ENCODE results near the gene PAPPA2.
"Not testable (repeated sequence)": the region's sequence is repeated elsewhere in the genome, so short reads cannot be mapped to it uniquely, and the experiment has no call there.

Gene PAPPA2

GRCh38 chr1:176612791-176613190 lies 149.8 kb downstream of the PAPPA2 start:
- no peak for DNase-seq

GRCh38 chr1:176617881-176618280 lies 154.9 kb downstream of the PAPPA2 start:
- DNase-seq: no peak

DNA sequence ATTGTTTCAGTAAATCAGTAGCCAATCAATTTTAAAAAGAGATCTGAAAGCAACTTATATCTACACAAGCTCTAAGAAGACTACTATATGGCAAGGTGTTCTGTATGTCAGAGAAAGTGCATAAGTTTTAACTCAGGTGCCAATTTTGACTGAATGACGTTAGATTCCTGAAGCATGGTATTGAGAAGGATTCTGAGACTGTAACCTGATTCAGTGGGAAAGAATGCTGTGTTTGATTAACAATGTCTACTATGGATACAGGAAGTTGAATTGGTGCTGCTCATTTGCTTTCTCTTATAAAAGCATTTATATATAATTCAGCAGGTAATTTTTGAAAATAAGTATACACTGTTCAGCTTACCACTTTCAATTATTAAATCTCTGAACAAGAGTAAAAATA lies 156.3 kb downstream of the PAPPA2 start:
- no peak for DNase-seq

- no peak for DNase-seq
These were observed 162.4 kb downstream of the PAPPA2 start for GRCh38 chr1:176625365-176625764.

DNA sequence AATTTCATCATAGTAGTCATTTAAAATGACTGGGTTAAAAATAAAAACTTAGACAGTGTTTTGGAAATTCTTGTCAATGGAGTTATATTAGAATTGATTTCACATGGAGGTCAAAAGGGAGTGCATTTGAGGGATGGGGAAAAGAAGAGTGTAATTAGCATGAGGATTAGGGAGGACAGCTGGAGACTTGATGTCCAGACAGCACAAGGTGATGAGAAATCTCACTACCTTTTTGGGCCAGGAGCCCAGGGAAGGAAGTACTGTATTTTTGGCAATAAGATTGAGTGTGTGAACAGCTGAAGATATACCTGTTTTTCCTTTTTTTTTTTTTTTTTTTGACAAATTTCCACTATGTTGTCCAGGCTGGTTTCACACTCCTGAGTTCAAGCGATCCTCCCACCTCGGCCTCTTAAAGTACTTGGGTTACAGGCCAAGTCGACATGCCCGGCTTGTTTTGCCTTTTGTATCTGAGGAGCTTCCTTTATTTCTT lies 163.6 kb downstream of the PAPPA2 start:
- DNase-seq: no peak

DNA sequence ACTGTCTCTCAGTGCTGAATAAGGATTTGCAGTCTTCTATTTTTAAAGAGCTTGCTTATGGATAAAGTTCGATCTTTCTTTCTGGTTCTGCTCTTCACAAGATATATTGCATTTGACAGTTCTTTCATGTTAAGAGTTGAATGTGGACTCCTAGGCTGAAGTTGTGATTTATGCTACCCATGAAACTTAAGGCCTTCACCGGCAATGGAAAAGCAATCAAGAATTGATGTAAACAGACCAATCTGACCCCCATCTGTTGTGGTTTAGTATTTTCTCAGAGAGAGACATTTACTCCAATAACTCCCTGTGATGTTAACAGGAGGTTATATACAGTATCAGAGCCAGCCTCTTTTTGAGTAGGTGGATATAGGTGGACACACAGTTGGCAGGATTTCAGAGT lies 165.8 kb downstream of the PAPPA2 start:
- no peak for DNase-seq

GRCh38 chr1:176634733-176635132 lies 171.8 kb downstream of the PAPPA2 start:
- not testable (repeated sequence) for DNase-seq

GRCh38 chr1:176638713-176639526 lies 175.9 kb downstream of the PAPPA2 start:
- DNase-seq: no peak

DNA sequence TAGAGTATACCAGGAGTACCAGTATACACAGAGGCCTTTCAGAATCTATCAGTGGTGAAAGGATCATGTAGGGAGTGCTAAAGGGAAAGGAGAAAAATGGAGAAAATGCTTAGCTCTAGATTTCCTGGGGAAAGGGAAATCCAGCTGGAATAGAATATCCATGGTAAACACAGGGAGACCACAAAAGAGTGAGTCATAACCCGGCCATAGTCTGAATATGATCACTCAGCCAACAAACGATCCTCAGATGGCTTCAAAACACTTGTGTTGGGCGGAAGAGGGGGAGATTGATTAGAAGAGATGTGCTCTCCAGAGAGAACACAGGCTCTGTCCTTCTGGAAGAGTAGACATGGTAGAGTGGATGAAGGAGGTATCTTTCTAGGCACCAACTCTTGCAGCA lies 180.6 kb downstream of the PAPPA2 start:
- DNase-seq: peak; percentile 39

- DNase-seq: no peak
These were observed 185.6 kb downstream of the PAPPA2 start for GRCh38 chr1:176648556-176648955.

GRCh38 chr1:176656257-176656995 lies 193.5 kb downstream of the PAPPA2 start:
- no peak for DNase-seq

DNA sequence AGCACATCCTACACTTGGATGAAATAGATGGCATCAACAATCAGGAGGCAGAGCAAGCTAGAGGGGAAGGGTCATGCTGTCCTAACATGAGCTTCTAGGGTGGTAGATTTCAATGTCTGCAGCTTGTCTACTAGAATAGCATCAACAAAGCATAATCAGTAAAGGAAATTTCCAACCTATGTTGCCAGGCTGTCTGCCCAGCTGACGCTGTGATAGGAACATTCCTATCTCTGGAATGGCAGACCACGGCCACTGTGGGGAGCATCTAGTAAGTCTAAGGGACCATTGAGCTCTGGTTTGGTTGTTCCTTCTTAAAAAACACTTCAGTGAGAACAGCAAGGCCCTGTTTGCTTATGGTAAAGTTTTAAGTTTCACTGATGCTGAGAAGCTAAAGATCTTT lies 206.8 kb downstream of the PAPPA2 start:
- DNase-seq: no peak

- DNase-seq: no peak
These were observed 207.9 kb downstream of the PAPPA2 start for GRCh38 chr1:176670853-176671252.

GRCh38 chr1:176682830-176683535 lies 220.0 kb downstream of the PAPPA2 start:
- no peak for DNase-seq

- DNase-seq: peak; percentile 13
These were observed 228.6 kb downstream of the PAPPA2 start for GRCh38 chr1:176691251-176692228.

GRCh38 chr1:176692431-176692830 lies 229.5 kb downstream of the PAPPA2 start:
- DNase-seq: peak; percentile 9

- no peak for DNase-seq
These were observed 230.2 kb downstream of the PAPPA2 start for GRCh38 chr1:176692988-176693696.

DNA sequence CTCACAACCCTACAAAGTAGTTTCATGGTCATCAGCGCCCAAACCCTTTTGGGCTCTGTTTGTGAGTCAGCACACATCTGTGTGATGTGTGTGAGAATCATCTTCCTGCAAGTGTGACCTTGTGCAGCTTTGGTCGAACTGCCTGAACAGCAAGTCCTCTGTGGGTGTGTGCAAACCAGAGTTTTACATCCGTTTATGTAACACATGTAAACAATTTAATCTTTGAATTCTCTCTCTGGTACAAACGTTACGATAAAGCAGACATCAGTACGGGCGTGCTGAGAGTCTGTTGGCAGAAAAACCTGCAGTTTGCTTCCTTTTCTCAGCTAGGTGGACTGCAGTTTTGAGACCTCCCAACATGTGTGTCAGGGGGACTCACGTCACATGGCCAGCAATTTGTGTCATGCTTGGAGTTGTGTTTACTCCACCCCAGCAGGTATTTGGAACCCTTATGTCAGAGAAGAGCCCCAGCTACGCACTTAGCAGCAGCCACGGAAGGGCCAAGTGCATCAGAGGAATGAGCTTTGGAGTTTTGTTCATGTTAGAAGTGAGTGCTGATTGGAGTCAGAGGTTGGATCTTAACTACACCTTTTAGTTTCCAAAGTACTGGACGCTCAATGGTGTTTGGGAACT lies 230.8 kb downstream of the PAPPA2 start:
- DNase-seq: no peak

GRCh38 chr1:176694713-176695112 lies 231.7 kb downstream of the PAPPA2 start:
- DNase-seq: no peak

GRCh38 chr1:176696109-176696508 lies 233.1 kb downstream of the PAPPA2 start:
- peak; percentile 87 for DNase-seq

DNA sequence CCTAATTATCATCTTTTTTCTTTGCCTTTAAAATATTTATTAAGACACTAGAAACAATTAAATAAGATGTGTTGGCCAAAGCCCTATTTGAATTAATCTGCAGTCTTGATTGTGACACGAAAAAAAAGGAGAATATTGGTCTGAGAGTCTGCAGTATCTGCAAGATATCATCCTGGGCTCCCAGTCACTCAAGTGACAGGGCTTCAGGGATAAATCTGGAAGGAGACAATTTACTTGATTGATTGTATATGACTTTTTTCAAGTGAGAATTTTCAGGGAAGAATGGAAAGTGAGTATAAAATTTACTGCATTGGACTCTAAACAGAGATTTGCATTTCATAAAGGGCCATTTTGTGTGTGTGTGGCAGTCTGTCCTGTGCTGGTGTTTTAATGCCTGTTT lies 233.7 kb downstream of the PAPPA2 start:
- DNase-seq: no peak
